Left lung (tissue), 10 donors: ENCODE data around the gene KRT74. TPM values are rescaled to one million over a fixed set of nuclear protein-coding genes. Genes with fewer than 3 reads are reported as not detected.

Experiments used
- ATAC-seq: fragments of 200-7000 bp; cut with Tn5 transposase; one replicate; pipeline ENCODE4 v1.9.1; 2020; ENCODE audit warnings: moderate library complexity
- DNase-seq, 4 donors: peaks; one replicate each; pipeline ENCODE4 v3.0.0-alpha.2; 2013 to 2020
- H3K27ac ChIP-seq, 2 donors: fragments of 200-600 bp; sonication (generic) in 1 of 2; one replicate each; pipeline versions ENCODE4 v1.5.0 to v1.8.0; 2020 to 2021
- H3K27me3 ChIP-seq, 2 donors: fragments of 200-600 bp; sonication (generic) in 1 of 2; one replicate each; pipeline versions ENCODE4 v1.5.0 to v1.8.0; 2020 to 2021
- H3K36me3 ChIP-seq, 2 donors: fragments of 200-600 bp; sonication (generic) in 1 of 2; one replicate each; pipeline versions ENCODE4 v1.5.0 to v1.8.0; 2020 to 2021
- H3K4me1 ChIP-seq, 2 donors: fragments of 200-600 bp; one replicate each; pipeline ENCODE4 v1.8.0; 2021
- H3K4me3 ChIP-seq, 2 donors: fragments of 200-600 bp; sonication (generic) in 1 of 2; one replicate each; pipeline versions ENCODE4 v1.5.0 to v1.8.0; 2020 to 2021; ENCODE audit warnings: mild to moderate bottlenecking in 1 of 2
- H3K9me3 ChIP-seq, 2 donors: fragments of 200-600 bp; sonication (generic) in 1 of 2; one replicate each; pipeline versions ENCODE4 v1.5.0 to v1.8.0; 2020 to 2021
- CTCF ChIP-seq, 2 donors: fragments of 200-600 bp; sonication (generic) in 1 of 2; IDR thresholded peaks; one replicate each; pipeline versions ENCODE4 v1.5.0 to v1.8.0; 2021; ENCODE audit warnings: antibody characterized with exemption in 2 of 2
- intact Hi-C, 2 donors: fragments of 100-400 bp; cut with DNase I; formaldehyde crosslinking; loops; one replicate each; pipeline versions ENCODE4 v1.11.2 to v1.14.2; 2022
- polyA plus RNA-seq, 6 donors: library from polyadenylated mRNA; unstranded; fragments of 120-200 nt; gene quantifications; one replicate each; pipeline ENCODE4 v1.2.1, GENCODE V29; 2013; ENCODE audit not compliant: insufficient read length in 6 of 6
- total RNA-seq, 2 donors: library from RNA; stranded (reverse); fragmentation: NEBNext Ultra II Directional; extraction: Animal tissue kit (Norgen Biotek cat#: 25700); gene quantifications; one replicate each; pipeline ENCODE4 v1.2.1, GENCODE V29; 2021
- donor health status: DM: no; HTN: yes; CAD: no.
- donor health status: DM: no; HTN: no; CAD: no.

Gene KRT74
- total and polyA plus RNA-seq, 8 donors = not detected

- H3K36me3 ChIP-seq = no peaks in the 10 kb centered on the region
- H3K4me1 ChIP-seq = no peaks in the 10 kb centered on the region
- H3K27ac ChIP-seq = no peak overlapping the region
- no peak overlapping the region for H3K4me3 ChIP-seq
- no peak for ATAC-seq
- intact Hi-C loops = loop anchor here in 1 of 2 donors (5.0 to 10.0 kb wide), 2 partner anchors 295 to 392 kb away; no protein-coding TSS in a partner anchor
- no peak for TF ChIP-seq CTCF (IDR thresholded peaks at IDR 0.05)
- no peak for DNase-seq
- peaks cover 0 to 35% of the 10 kb centered on the region in 2 donors for H3K27me3 ChIP-seq
- no peaks in the 10 kb centered on the region for H3K9me3 ChIP-seq
Measured at GRCh38 chr12:52582486-52582885, 8.8 kb upstream of the KRT74 start.

DNA sequence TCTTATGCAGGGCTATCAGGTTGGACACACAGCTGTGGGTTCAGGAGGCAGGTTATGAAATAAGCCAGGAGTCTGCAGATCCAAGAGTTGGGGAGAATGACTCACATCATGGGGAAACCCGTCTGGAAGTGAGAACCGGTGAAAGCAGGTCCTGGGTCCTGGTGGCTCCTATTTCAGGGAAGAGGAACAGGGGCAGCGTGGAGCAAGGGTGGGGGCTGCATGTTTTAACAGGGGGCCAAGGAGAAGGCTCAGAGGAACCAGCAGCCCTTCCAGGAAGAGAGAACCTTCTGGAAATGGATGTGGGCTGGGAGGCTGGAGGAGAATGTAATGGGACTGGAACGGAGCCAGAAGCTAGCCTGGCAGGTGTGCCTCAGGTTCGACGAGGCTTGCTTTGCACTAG lies 7.8 kb upstream of the KRT74 start:
- Histone ChIP-seq H3K27me3 (peaks cover 0 to 32% of the 10 kb centered on the region in 2 donors), H3K4me3 (no peak overlapping the region), H3K9me3 (no peaks in the 10 kb centered on the region), H3K36me3 (no peaks in the 10 kb centered on the region), H3K4me1 (no peaks in the 10 kb centered on the region), H3K27ac (no peak overlapping the region)
- ATAC-seq = no peak
- TF ChIP-seq CTCF (IDR thresholded peaks at IDR 0.05) = no peak
- intact Hi-C loops = loop anchor here in 1 of 2 donors (5.0 to 10.0 kb wide), 2 partner anchors 296 to 393 kb away; no protein-coding TSS in a partner anchor
- DNase-seq = no peak

DNA sequence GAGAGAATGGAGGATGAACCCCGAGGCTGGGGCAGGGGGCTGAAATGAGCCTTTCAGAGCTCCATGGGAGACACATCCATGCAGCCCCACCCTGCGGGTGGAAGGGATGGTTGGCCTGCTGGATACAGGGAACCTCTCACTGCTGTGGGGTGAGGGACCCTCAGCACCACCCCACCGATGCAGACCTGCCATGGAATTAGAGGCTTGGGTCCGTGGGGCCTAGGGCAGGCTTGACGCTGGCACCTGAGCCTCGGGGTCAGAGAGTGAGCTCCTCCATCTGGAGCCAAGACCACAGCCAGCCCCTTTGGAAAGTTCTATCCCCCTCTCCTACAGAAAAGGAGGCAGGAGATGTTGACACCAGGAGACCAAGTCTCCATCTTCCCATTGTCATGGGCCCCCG lies 7.4 kb upstream of the KRT74 start:
- intact Hi-C loops = loop anchor here in 1 of 2 donors (5.0 to 10.0 kb wide), 2 partner anchors 296 to 394 kb away; no protein-coding TSS in a partner anchor
- Histone ChIP-seq H3K4me1 (no peaks in the 10 kb centered on the region), H3K27ac (no peak overlapping the region), H3K27me3 (peaks cover 0 to 32% of the 10 kb centered on the region in 2 donors), H3K36me3 (no peaks in the 10 kb centered on the region), H3K4me3 (no peak overlapping the region), H3K9me3 (no peaks in the 10 kb centered on the region)
- no peak for ATAC-seq
- DNase-seq = no peak
- TF ChIP-seq CTCF (IDR thresholded peaks at IDR 0.05) = no peak

GRCh38 chr12:52580496-52580895 lies 6.9 kb upstream of the KRT74 start:
- H3K4me1 ChIP-seq = no peaks in the 10 kb centered on the region
- H3K36me3 ChIP-seq = no peaks in the 10 kb centered on the region
- DNase-seq = no peak
- no peak overlapping the region for H3K4me3 ChIP-seq
- TF ChIP-seq CTCF (IDR thresholded peaks at IDR 0.05) = no peak
- H3K27me3 ChIP-seq = peaks cover 0 to 32% of the 10 kb centered on the region in 2 donors
- H3K9me3 ChIP-seq = no peaks in the 10 kb centered on the region
- no peak for ATAC-seq
- intact Hi-C loops = loop anchor here in 1 of 2 donors (5.0 to 10.0 kb wide), 2 partner anchors 297 to 394 kb away; no protein-coding TSS in a partner anchor
- H3K27ac ChIP-seq = no peak overlapping the region

GRCh38 chr12:52579468-52580465 lies 6.1 kb upstream of the KRT74 start:
- TF ChIP-seq CTCF (IDR thresholded peaks at IDR 0.05) = no peak
- Histone ChIP-seq H3K4me3 (no peak overlapping the region), H3K4me1 (no peaks in the 10 kb centered on the region), H3K27ac (no peak overlapping the region), H3K36me3 (no peaks in the 10 kb centered on the region), H3K9me3 (no peaks in the 10 kb centered on the region), H3K27me3 (peaks cover 0 to 32% of the 10 kb centered on the region in 2 donors)
- DNase-seq (no peak), ATAC-seq (no peak)
- intact Hi-C loops = loop anchor here in 1 of 2 donors (5.0 to 10.0 kb wide), 2 partner anchors 298 to 395 kb away; no protein-coding TSS in a partner anchor
